Endothelial cell of umbilical vein (primary cell): ENCODE measurements around the gene MUTYH. TPM values are rescaled to one million over a fixed set of nuclear protein-coding genes. Genes with fewer than 3 reads are reported as not detected.

Source experiments
- polyA plus RNA-seq, 4 experiments: library from polyadenylated mRNA; depleted of rRNA in 3 of 4; stranded (reverse) in 3 of 4; unstranded in 1 of 4; fragments of >200 nt; gene quantifications; 2 replicates each; pipeline versions ENCODE4 v1.2.1 to v1.2.3, GENCODE V29; 2011 to 2012; ENCODE audit warnings: missing spikeins in 1 of 4
- total RNA-seq: library from RNA; stranded (reverse); gene quantifications from 2 replicates; pipeline ENCODE4 v1.2.3, GENCODE V29; 2021

Gene MUTYH
- total and polyA plus RNA-seq, 2 donors (not counting 3 experiments of a cell fraction or from before 2014, with no cell fraction given), result 12.3 to 16.6 TPM

Other genes with a start within 250 kb of the MUTYH start
- 1.6 and 1.7 TPM in 2 replicates for gene ZSWIM5, start 133.8 kb downstream of the MUTYH start, total RNA-seq
- gene ZSWIM5, start 133.8 kb downstream of the MUTYH start, polyA plus RNA-seq, result 3.9 and 4.3 TPM in 2 replicates
- 5.6 and 5.9 TPM in 2 replicates for gene HPDL, start 13.5 kb downstream of the MUTYH start, total RNA-seq
- 3.4 and 3.7 TPM in 2 replicates for gene HPDL, start 13.5 kb downstream of the MUTYH start, polyA plus RNA-seq
- gene TOE1, start 270 bp downstream of the MUTYH start, total RNA-seq, result 15.8 and 16.3 TPM in 2 replicates
- gene TOE1, start 270 bp downstream of the MUTYH start, polyA plus RNA-seq, result 24.9 and 25.2 TPM in 2 replicates
- gene TESK2, start 150.7 kb upstream of the MUTYH start, total RNA-seq, result 2.1 and 2.2 TPM in 2 replicates
- 2.3 and 2.6 TPM in 2 replicates for gene TESK2, start 150.7 kb upstream of the MUTYH start, polyA plus RNA-seq
- gene CCDC163, start 159.6 kb upstream of the MUTYH start, total RNA-seq, result 2.0 and 2.6 TPM in 2 replicates
- 2.3 and 2.7 TPM in 2 replicates for gene CCDC163, start 159.6 kb upstream of the MUTYH start, polyA plus RNA-seq
- 6.0 and 6.9 TPM in 2 replicates for gene MMACHC, start 159.9 kb upstream of the MUTYH start, total RNA-seq
- gene MMACHC, start 159.9 kb upstream of the MUTYH start, polyA plus RNA-seq, result 4.6 and 4.7 TPM in 2 replicates
- 681 and 685 TPM in 2 replicates for gene PRDX1, start 181.4 kb upstream of the MUTYH start, total RNA-seq
- 500 and 622 TPM in 2 replicates for gene PRDX1, start 181.4 kb upstream of the MUTYH start, polyA plus RNA-seq
- gene AKR1A1, start 210.4 kb upstream of the MUTYH start, total RNA-seq, result 166 and 172 TPM in 2 replicates
- 216 and 227 TPM in 2 replicates for gene AKR1A1, start 210.4 kb upstream of the MUTYH start, polyA plus RNA-seq
- 149 and 157 TPM in 2 replicates for gene NASP, start 243.6 kb upstream of the MUTYH start, total RNA-seq
- gene NASP, start 243.6 kb upstream of the MUTYH start, polyA plus RNA-seq, result 59.7 and 101 TPM in 2 replicates